HG03280 (cell line): ENCODE data around the gene RILP.
A peak's percentile ranks its signal among the peaks of the same experiment; 100 is the strongest.

Source experiments
- ATAC-seq: cut with Tn5 transposase; IDR thresholded peaks from one replicate; pipeline ENCODE4 v1.9.1; 2021; ENCODE audit warnings: mild to moderate bottlenecking, moderate library complexity; ENCODE audit not compliant: unreplicated experiment

Gene RILP

DNA sequence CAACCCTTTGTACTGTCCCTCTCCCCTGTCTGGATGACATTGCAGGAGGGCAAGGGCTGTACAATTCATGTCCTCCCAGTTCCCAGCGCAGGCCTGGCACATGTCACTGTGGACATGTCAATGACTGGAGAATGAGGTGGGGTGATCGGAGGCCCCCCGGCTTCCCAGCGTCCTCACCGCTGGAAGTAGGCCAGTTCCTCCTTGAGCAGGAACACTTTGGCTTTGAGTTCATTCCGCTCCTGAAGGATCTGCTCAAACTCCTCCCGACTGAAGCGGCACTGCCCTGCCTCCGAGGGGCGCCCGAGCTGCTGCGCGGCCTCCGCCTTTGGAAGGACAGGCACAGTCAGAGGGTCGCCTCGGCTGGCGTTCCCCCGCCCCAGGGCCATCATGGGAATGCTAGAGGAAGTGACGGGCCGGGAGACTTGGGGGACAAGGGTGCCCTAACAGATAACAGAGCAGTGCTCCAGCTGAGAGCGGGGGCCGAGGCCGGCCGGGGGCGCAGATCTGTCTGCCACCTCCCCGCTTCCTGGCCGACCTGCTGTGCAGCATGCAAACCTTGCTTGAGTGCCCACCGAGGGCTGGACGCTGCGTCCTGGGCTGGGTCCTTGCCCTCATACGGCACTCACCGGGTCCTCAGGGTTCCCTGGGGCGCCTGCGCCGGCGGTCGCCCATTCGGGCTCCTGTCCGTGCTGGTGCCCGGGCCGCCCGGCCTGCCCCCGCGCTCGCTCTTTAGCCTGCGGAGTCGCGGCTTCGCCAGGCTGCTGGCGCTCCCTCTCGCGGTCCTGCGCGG lies 1.3 kb downstream of the RILP start:
- ATAC-seq, result peak; percentile 1

- ATAC-seq, result no peak
Observed at GRCh38 chr17:1647802-1648171, 1.9 kb downstream of the RILP start.

GRCh38 chr17:1646199-1646875 lies 3.3 kb downstream of the RILP start:
- no peak for ATAC-seq

DNA sequence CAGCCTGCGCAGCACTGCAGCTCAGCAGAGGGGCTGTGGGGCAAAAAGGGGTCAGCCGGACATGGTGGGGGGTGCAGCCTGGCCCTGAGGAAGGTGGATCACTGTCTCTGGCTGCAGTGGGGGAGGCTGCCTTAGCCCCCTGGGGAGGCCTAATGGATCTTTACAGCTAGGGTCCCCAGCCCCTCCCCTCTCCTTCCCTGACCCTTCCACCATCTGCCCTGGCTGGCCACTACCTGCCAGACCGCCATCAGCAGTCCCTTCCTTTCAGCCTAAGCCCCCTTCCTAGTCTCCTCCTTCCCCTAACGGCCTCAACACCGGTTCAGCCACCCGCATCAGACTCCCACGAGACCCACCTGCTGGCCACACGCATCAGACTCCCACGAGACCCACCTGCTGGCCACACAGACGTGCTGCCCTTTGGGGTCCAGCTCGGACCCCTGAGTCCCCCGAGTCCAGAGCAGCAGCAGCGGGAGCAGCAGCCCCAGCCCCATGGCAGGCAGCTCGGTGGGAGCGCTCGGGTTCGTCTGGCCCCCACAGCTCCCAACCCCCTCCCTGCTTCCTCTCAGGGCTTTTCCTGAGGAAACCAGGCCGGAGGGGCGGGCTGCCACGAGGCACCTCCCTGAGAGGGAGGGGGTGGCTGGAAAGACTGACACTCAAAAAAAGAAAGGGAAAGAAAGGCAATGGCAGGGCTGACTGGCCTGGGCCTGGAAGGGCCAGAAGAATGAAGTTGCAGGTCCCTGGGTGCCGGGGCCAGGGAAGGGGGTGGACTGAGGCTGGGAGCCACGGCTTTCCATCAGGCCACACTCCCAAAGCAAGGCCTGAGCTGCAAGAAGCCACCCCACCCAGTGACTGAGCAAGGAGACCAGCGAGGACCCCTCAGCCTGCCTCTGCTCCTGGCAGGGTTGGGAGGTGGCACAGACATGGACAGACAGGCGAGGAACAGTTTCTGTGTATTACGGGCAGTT lies 4.2 kb downstream of the RILP start, which contains the start of gene SCARF1:
Gene SCARF1, minus strand, starts transcription at position 526 of the 965 bp plus-strand sequence. Its CDS starts 35 bp downstream, at position 491.
- no peak for ATAC-seq

DNA sequence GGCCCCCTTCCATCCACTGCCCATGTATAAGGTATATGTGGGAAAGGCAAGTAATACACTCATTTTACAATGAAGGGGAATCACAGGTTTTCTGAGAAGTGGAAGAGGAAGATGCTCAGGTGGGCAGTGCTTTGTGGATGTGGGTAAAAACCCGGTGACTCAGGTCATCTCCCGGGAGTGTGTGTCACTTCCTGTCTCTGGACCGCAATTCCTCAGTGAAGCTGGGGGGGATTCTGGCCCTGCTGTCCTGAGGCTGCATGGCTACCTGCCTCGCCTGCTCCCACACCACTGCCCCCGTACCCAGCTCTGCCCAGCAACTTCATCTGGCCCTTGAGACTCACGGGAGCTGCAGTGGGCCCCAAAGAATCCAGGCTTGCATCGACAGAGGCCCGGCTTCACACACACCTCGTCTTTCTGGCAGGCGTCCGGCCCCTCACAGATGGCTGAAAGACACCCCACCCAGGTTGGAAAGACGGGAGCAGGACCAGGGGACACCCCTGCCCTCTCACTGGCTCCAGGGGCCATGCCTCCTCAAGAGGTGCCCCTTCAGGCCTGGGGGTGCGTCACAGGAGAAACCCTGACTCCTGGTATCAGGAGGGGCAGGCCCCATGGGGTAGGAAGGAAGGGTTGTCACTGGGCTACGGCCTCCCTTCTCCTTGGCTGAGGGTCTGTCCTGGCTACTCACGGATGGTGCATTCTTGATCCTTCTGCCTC lies 5.0 kb downstream of the RILP start:
- no peak for ATAC-seq

DNA sequence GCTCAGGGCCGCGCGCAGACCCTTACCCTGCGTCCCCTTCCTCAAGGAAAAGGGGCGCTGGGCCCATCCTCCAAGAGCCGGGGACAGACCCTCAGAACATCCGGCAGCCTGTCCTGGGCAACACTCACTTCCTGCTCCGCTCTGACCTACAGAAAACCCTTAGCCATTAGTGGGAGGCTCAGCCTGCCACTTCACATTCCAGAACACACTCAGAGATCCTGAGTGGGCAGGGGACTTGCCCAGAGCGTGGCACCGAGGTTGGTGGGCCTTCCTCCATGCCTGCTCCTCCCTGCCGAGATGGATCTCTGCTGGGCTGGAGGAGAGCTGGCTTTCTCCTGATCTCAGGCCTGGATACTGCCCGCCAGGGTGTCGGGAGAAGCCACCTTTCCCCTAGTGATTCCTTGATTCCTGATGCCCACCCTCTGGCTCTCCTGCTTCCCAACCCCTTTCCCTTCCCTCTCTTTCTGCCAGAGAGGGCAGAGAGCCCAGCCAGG lies 5.6 kb downstream of the RILP start:
- ATAC-seq, result no peak

DNA sequence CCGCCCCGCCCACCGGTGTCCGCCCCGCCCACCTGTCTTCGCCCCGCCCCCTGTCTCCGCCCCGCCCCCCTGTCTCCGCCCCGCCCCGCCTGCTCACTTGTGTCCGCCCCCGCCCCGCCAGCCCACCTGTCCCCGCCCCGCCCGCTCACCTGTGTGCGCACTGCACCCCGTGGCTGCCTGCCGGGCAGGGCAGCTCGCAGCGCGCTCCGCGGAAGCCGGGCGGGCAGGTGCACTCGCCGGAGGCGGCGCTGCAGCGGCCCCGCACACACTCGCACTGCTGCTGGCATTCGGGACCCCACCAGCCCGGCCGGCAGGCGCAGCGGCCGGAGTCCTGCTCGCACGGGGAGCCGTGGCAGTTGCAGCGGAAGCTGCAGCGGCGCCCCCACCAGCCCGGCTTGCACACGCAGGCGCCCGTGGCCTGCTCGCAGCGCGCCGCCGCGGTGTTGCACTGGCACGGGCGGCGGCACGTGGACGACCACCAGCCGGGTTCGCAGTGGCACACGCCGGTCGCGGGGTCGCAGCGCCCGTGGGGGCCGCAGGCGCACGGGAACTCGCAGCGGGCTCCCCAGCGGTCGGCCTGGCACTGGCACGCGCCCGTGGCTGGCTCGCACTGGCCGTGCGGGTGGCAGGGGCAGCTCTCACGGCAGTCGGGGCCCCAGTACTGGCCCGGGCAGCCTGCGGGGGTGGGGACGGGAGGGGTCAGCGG lies 6.2 kb downstream of the RILP start:
- ATAC-seq, result no peak

DNA sequence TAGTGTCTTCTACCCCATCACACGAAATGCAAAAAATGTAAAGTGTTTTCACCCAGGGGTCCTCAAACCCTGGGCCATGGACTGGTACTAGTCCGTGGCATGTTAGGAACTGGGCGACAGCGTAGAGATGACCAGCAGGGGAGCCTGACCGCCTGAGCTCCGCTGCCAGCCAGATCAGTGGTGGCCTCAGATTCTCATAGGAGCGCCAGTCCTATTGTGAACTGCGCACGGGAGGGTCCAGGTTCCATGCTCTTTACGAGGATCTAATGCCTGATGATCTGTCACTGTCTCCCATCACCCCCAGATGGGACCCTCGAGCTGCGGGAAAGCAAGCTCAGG lies 8.6 kb downstream of the RILP start:
- ATAC-seq, result no peak

DNA sequence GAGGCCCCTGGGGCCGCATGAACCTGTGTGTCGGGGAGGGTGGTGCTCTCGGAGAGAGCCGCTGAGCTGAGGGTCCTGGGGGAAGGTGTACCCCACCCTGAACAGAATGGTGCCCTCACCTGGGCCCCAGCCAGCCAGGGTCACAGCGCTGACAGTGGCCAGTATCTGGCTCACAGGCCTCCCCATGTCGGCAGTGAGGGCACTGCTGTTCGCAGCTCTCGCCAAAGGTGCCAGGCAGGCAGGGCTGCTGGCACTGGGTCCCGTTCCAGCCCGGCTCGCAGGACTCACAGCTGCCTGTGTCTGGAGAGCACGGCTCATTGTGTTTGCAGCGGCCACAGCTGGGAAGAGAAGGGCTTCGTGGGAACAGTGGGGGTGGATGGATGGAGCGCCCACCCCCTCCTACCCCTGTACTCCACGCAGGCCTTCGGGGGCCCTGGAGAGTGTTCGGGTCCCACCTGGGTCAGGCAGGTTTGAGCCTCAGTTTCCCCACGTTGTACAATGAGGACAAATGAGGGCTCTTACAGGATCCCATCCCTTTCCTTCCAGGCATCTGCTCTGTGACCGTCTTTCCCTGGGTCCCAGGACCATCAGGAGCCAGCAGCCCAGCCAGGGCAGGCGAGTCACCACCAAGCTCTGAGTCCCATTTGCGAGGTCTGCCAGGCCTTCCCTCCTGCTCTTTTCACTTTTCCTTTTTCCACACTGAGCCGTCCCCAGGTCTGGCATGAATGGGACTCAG lies 9.2 kb downstream of the RILP start:
- ATAC-seq, result no peak

DNA sequence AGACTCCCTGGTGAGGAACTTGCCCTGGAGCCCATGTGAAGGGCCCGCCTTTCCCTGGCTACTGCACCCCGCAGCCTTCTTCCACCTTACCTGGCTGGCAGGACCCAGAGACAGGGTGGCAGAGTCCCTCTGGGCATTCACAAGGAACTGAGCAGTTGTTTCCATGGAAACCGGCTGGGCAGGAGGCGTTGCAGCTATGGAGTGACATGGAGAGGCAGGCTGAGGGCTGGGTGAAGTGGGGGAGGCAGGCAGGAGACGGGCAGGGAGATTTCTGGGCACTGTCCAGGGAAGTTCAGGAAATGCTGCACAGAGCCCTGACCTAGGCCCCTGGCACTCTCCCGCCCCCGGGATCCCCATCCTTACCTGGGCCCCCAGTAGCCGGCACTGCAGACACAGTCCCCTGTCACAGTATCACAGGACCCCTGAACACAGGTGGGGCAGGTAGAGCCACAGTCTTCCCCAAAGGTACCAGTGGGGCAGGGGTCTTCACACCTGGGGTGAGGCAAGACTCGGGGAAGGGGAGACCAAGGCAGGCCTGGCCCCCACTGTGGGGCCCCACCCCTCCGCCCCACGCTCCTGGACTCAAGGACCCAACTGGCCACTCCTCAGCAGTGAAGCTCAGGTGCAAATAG lies 10.0 kb downstream of the RILP start:
- no peak for ATAC-seq

DNA sequence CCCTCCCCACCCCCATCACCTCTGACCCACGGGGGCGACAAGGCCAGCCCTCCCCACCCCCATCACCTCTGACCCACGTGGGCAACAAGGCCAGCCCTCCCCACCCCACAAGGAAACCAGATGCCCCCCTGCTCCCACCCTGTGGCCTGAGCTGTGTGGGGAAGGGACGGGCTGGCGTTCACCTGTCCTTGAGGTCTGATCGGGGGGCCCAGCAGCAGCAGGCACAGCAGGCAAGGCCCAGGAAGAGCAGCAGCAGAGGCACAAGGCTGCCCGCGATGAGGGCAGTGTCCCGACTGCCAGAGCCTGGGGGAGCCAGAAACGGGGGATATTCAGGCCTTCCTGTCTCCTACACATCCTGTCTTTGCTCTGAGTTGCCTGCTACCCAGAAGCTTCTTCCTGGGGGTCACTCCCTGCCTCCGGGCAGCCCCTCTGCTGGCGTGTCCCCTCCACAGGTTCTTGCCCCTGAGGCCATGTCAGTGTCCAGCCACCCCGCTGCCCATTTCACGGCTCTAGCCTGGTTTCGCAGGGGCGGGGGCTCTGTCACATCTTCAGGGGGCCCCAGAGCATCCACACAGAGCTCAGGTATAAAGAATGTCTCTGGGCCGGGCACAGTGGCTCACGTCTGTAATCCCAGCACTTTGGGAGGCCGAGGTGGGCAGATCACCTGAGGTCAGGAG lies 10.9 kb downstream of the RILP start:
- no peak for ATAC-seq

GRCh38 chr17:1638171-1638590 lies 11.5 kb downstream of the RILP start:
- no peak for ATAC-seq

DNA sequence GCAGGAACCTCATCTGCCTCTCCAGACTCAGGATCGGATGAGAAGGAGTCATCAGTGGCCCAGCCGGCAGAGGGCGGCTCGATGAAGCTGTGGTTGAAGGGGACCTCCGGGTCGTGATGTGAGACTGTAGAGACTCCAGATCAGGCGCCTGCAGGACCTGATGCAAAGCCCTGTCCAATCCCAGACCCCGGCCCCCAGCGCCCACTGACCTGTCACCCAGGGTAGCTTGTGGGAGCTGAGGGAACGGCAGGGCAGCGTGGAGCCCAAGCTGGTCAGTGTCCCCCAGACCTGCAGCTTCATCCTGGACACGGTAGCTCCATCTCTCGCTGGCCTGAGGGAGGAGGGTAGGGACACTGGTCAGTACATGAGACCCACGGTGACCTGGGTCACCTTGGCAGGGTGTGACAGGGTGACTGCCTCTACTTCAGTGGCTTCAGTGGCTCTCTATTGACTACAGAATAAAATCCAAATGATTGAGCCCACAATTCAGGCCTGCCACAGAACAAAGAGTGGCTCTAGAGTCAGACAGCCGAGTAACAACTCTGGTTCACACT lies 12.9 kb downstream of the RILP start:
- ATAC-seq, result no peak

DNA sequence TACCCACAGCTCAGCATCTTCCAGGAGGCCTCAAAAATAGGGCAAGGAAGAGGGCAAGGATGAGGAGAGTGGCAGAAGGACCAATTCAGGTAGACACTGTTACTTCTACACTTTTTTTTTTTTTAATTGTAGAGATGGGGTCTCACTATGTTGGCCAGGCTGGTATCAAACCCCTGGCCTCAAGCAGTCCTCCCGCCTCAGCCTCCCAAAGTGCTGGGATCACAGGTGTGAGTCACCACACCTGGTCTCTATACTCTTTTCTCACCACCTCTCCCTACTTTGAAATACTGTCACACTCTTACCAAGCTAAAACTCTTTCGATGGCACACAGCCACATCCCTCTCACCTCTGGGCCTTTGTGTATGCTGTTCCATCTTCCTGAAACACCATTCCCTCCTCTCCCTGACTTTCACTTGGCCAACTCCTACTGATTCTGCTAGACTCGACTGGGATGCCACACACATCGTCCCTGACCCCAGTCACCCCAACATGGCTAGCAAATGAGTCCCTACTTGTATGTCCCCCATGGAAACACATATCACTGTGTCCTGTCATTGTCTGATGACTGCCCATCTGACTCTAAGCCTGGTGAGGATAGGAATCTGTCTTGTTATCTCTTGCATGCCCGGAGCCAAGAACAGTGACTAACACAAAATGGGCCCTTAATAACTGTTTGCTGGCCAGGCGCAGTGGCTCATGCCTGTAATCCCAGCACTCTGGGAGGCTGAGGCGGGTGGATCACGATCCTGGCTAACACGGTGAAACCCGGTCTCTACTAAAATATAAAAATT lies 13.8 kb downstream of the RILP start:
- no peak for ATAC-seq

DNA sequence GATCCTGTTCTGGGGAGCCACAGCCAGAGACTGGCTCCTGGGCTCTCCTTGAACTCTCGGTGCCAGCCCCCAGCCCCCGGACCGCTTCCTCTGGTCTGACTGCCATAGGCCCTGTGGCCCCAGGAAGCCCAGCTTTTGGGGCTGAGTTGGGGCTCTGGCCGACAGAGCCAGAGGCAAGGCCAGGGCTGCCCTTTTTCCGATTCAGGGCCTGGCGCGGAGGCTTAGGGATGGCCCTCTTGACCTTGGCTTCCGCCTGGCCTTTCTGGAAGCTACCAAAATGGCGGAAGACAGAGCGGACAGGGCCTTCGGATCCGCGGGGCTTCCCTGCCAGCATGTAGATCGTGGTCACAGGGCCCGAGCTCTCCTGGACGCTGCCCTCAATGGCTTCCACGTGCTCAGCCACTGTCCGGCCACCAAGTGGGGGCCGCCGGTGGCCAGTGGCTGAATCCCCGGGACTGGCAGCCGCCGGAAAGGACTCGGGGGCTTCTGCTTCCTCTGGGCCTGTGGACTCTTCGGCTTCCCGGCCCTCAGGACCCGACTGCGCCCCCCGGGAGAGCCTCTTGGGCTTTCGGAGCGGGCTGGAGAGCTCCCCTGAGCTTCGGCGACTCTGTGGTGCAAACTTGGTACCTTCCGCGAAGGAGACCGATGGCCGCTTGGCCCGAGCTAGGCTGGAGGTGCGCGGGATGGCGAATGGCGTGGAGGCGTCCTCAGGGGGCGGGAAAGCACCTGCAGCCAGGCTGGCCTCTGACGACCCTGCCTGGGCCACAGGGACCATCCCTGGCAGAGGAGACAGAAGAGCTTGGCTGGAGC lies 14.6 kb downstream of the RILP start:
- no peak for ATAC-seq

DNA sequence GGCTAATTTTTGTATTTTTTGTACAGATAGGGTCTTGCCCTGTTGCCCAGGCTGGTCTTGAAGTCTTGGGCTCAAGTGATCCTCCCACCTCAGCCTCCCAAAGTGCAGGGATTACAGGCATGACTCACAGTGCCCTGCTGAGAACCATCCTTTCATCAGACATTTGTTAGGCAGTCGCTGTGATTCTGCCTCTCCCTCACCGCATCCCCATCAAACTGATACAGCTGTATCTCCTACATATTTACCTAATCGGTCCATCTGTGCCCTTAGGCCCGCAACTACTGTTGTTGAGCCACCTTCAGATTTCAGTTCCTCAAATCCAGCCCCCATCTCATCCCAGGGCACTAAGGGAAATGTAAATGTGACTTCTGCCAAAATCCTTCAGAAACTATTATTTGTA lies 19.0 kb downstream of the RILP start:
- ATAC-seq, result no peak
